ENCODE data around the gene ERCC1. TPM values are rescaled to one million over a fixed set of nuclear protein-coding genes. Genes with fewer than 3 reads are reported as not detected.

Gene ERCC1
- total RNA-seq, 2 experiments from 2014 or later, result 32.5 to 32.6 TPM

DNA sequence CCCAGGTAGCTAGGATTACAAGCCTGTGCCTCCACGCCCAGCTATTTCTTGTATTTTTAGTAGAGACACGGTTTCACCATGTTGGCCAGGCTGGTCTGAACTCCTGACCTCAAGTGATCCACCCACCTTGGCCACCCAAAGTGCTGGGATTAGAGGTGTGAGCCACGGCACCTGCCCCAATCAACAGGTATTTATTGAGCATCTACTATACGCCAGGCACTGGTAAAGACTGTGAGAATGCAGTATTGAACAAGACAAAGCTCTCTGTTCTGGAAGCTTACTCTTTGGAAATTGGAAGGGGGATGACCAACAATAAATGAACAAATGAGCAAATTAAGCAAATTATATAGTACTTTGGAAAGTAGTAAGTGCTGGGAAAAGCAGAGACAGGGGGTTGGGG is 21.4 kb upstream of the ERCC1 start:
- Mint-ChIP-seq H3K4me3 (peak overlapping the region; percentile 35), H3K9me3 (no peaks in the 10 kb centered on the region), H3K4me1 (ENCODE audit: low read depth) (peaks cover 67% of the 10 kb centered on the region), H3K36me3 (ENCODE audit: low read depth) (peaks cover 3% of the 10 kb centered on the region), H3K27ac (peak overlapping the region; percentile 62), H3K27me3 (no peaks in the 10 kb centered on the region)
- H3K4me1 ChIP-seq (ENCODE audit: insufficient read depth, low read length), result peaks cover 73% of the 10 kb centered on the region
- peak overlapping the region in 1 of 2 donors; percentile 39 for H3K27ac ChIP-seq (ENCODE audit: low read depth in 1 of 2, low read length in 2 of 2)
- ATAC-seq (ENCODE audit: poor library complexity) (no peak), DNase-seq (no peak)
- peaks cover 3% of the 10 kb centered on the region for H3K36me3 ChIP-seq (ENCODE audit: insufficient read depth, low read length)
- POLR2A ChIA-PET, result interaction anchor here (0.9 to 1.3 kb wide), 2 partner anchors 24 to 34 kb away, joined by 3 to 4 read pairs; no protein-coding TSS in a partner anchor
- intact Hi-C loops (cut with DNase I, micrococcal nuclease), result no loop called here
- CTCF ChIA-PET, result interaction anchor here (0.6 to 6.4 kb wide), 5 partner anchors 19 to 40 kb away, joined by 3 to 40 read pairs (median 5); no protein-coding TSS in a partner anchor
- H3K27me3 ChIP-seq (ENCODE audit: control insufficient read depth in 1 of 2, insufficient read depth in 2 of 2, low read length in 2 of 2), result no peaks in the 10 kb centered on the region
- H3K4me3 ChIP-seq (ENCODE audit: low read length), result no peak overlapping the region
- H3K9me3 ChIP-seq (ENCODE audit: control insufficient read depth in 1 of 2, insufficient read depth in 1 of 2, low read length in 2 of 2), result no peaks in the 10 kb centered on the region
- TF ChIP-seq, protein P1, sequence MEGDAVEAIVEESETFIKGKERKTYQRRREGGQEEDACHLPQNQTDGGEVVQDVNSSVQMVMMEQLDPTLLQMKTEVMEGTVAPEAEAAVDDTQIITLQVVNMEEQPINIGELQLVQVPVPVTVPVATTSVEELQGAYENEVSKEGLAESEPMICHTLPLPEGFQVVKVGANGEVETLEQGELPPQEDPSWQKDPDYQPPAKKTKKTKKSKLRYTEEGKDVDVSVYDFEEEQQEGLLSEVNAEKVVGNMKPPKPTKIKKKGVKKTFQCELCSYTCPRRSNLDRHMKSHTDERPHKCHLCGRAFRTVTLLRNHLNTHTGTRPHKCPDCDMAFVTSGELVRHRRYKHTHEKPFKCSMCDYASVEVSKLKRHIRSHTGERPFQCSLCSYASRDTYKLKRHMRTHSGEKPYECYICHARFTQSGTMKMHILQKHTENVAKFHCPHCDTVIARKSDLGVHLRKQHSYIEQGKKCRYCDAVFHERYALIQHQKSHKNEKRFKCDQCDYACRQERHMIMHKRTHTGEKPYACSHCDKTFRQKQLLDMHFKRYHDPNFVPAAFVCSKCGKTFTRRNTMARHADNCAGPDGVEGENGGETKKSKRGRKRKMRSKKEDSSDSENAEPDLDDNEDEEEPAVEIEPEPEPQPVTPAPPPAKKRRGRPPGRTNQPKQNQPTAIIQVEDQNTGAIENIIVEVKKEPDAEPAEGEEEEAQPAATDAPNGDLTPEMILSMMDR (IDR thresholded peaks at IDR 0.05), result no peak

DNA sequence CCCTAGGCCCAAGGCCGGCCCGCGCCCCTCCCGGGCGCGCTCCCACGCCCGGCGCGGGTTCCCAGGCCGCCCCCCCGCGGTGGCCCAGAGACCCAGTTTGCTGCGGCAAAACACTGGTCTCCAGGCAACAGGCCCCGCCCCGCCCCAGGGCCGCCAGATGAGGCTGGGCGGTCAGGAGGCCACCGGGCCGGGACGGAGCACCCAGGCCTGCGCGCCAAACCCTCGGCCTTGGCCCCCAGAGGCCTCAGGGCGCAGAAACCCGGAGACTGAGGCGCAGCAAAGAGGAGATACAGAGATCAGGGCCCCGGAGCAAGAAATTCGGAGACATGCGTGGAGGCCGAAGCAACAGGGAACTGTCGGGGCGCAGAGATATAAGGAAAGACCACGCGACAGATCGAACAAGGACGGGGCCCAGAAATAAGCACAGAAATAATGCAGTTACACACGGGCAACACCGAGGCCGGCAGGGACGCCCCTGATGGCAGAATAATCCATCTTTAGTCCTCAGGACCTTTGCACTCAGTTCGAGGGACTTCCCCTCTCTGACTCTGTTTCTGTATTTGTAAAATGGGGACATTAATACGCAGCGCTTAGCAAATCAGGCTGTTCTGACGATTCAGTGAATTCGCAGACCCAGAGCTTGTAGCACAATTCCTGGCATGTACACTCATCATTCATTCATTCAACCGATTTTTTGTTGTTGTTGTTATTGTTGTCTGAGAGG is 20.8 kb upstream of the ERCC1 start:
- no peaks in the 10 kb centered on the region for H3K27me3 Mint-ChIP-seq
- no peaks in the 10 kb centered on the region for H3K36me3 Mint-ChIP-seq (ENCODE audit: low read depth)
- peak overlapping the region; percentile 72 for H3K4me3 ChIP-seq (ENCODE audit: low read length)
- H3K27ac Mint-ChIP-seq, result peak overlapping the region; percentile 62
- ATAC-seq (ENCODE audit: poor library complexity) (peak; percentile 28), DNase-seq (peak; percentile 53 to 93 (median 75))
- H3K9me3 Mint-ChIP-seq, result no peaks in the 10 kb centered on the region
- no peaks in the 10 kb centered on the region for H3K9me3 ChIP-seq (ENCODE audit: control insufficient read depth in 1 of 2, insufficient read depth in 1 of 2, low read length in 2 of 2)
- H3K4me1 Mint-ChIP-seq (ENCODE audit: low read depth), result peaks cover 65% of the 10 kb centered on the region
- H3K4me3 Mint-ChIP-seq, result peak overlapping the region; percentile 35
- H3K27ac ChIP-seq (ENCODE audit: low read depth in 1 of 2, low read length in 2 of 2), result peak overlapping the region in 1 of 2 donors; percentile 39
- intact Hi-C loops (cut with DNase I, micrococcal nuclease), result loop anchor here in 1 of 2 experiments (5.0 kb wide), 1 partner anchor 198 kb away; no protein-coding TSS in a partner anchor
- no peaks in the 10 kb centered on the region for H3K27me3 ChIP-seq (ENCODE audit: control insufficient read depth in 1 of 2, insufficient read depth in 2 of 2, low read length in 2 of 2)
- peaks cover 69% of the 10 kb centered on the region for H3K4me1 ChIP-seq (ENCODE audit: insufficient read depth, low read length)
- H3K36me3 ChIP-seq (ENCODE audit: insufficient read depth, low read length), result peaks cover 3% of the 10 kb centered on the region
- CTCF ChIA-PET, result interaction anchor here (1.0 to 6.4 kb wide), 3 partner anchors 24 to 41 kb away, joined by 3 to 40 read pairs (median 6); no protein-coding TSS in a partner anchor
- POLR2A ChIA-PET, result interaction anchor here (0.9 kb wide), 1 partner anchor 24 kb away, joined by 3 read pairs; no protein-coding TSS in a partner anchor
- TF ChIP-seq, protein P1 (IDR thresholded peaks at IDR 0.05), result no peak

DNA sequence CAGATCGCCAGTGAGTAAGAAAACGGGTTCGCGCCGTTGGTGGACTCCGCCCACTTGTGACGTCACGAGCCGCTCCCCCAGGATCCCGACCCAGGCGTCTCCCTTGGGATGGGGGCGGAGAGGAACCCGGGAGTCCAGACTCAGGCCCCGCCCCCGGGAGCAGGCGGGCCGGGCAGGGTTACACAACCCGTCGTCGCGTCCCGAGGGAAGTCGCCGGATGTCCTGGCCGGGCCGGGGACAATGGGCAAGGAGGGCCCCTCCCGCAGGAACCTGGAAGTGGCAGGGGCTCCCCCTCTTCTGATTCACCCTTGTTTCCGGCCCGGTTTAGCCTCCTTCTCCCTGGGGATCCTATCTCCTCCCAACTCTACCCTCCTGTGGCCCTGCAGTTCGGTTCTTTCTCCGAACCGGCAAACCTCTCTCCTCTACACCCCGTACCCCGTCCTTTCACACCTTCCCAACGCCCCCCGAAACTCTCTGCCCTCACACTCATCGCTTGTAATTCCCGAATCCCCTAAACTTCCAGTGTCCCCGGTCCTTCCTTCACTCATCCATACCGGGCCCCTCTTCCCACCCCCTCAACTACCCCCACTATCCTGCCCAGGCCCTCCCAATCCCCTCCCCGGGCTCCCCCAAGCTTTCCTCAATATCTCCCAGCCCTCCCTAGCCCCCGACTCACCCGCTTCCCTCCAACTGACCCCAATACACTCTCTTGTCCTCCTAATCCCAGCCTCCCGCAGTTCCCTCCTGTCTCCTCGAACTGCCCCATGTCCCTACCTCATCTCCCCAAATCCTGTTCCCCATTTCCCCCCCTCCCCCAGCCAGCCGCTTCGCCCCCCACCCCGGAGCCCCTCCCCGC is 20.0 kb upstream of the ERCC1 start:
- H3K4me1 Mint-ChIP-seq (ENCODE audit: low read depth), result peaks cover 59% of the 10 kb centered on the region
- H3K9me3 ChIP-seq (ENCODE audit: control insufficient read depth in 1 of 2, insufficient read depth in 1 of 2, low read length in 2 of 2), result no peaks in the 10 kb centered on the region
- DNase-seq (peak in 11 of 14 experiments; percentile 18 to 85 (median 45)), ATAC-seq (ENCODE audit: poor library complexity) (peak; percentile 7)
- TF ChIP-seq, protein P1 (IDR thresholded peaks at IDR 0.05), result no peak
- H3K36me3 Mint-ChIP-seq (ENCODE audit: low read depth), result no peaks in the 10 kb centered on the region
- H3K4me1 ChIP-seq (ENCODE audit: insufficient read depth, low read length), result peaks cover 67% of the 10 kb centered on the region
- H3K27ac ChIP-seq (ENCODE audit: low read depth in 1 of 2, low read length in 2 of 2), result peak overlapping the region in 1 of 2 donors; percentile 75
- H3K4me3 ChIP-seq (ENCODE audit: low read length), result peak overlapping the region; percentile 72
- no peaks in the 10 kb centered on the region for H3K27me3 ChIP-seq (ENCODE audit: control insufficient read depth in 1 of 2, insufficient read depth in 2 of 2, low read length in 2 of 2)
- no peaks in the 10 kb centered on the region for H3K27me3 Mint-ChIP-seq
- intact Hi-C loops (cut with DNase I, micrococcal nuclease), result loop anchor here in 1 of 2 experiments (5.0 kb wide), 1 partner anchor 199 kb away; no protein-coding TSS in a partner anchor
- H3K9me3 Mint-ChIP-seq, result no peaks in the 10 kb centered on the region
- ChIA-PET POLR2A (interaction anchor here (0.7 kb wide), 1 partner anchor 35 kb away, joined by 3 read pairs; no protein-coding TSS in a partner anchor), CTCF (interaction anchor here (1.0 to 1.6 kb wide), 2 partner anchors 35 to 42 kb away, joined by 5 to 8 read pairs; no protein-coding TSS in a partner anchor)
- H3K36me3 ChIP-seq (ENCODE audit: insufficient read depth, low read length), result peaks cover under 1% of the 10 kb centered on the region
- peak overlapping the region; percentile 91 for H3K4me3 Mint-ChIP-seq
- H3K27ac Mint-ChIP-seq, result peak overlapping the region; percentile 74

Measured in CD4-positive, alpha-beta T cell (primary cell).